Stimulated activated naive CD8-positive, alpha-beta T cell treated with anti-CD3 and anti-CD28 coated beads, Interleukin-15, amount 100 ng/mL, for 72 hours (primary cell): ENCODE results near the gene KCNQ1.

Experiments
- ATAC-seq: fragments of 150-1000 bp; cut with Tn5 transposase; 2 replicates; pipeline ENCODE4 v1.10.0; 2021; ENCODE audit warnings: mild to moderate bottlenecking, moderate library complexity
- DNase-seq, 2 donors: peaks; one replicate each; pipeline ENCODE4 v3.0.0; 2021 to 2022
- H3K27ac Mint-ChIP-seq, 2 donors: one replicate each; pipeline ENCODE4 v1.8.0; 2022; ENCODE audit warnings: mild to moderate bottlenecking in 2 of 2, mixed read lengths in 2 of 2, moderate library complexity in 2 of 2
- H3K27me3 Mint-ChIP-seq: one replicate; pipeline ENCODE4 v1.8.0; 2022; ENCODE audit warnings: mixed read lengths
- H3K4me1 Mint-ChIP-seq: one replicate; pipeline ENCODE4 v1.8.0; 2022; ENCODE audit warnings: mild to moderate bottlenecking, mixed read lengths
- H3K4me3 Mint-ChIP-seq, 2 donors: one replicate each; pipeline ENCODE4 v1.8.0; 2022; ENCODE audit warnings: mild to moderate bottlenecking in 2 of 2, mixed read lengths in 2 of 2, moderate library complexity in 1 of 2
- H3K9me3 Mint-ChIP-seq, 2 donors: one replicate each; pipeline ENCODE4 v1.8.0; 2022; ENCODE audit warnings: mixed read lengths in 2 of 2

Gene KCNQ1

GRCh38 chr11:2574553-2575535 is 130.0 kb downstream of the KCNQ1 start:
- H3K4me3 Mint-ChIP-seq, result no peak overlapping the region
- ATAC-seq (no peak), DNase-seq (no peak)
- H3K4me1 Mint-ChIP-seq, result no peaks in the 10 kb centered on the region
- H3K27ac Mint-ChIP-seq, result peak overlapping the region in 1 of 2 donors; percentile 15
- no peaks in the 10 kb centered on the region for H3K9me3 Mint-ChIP-seq
- H3K27me3 Mint-ChIP-seq, result no peaks in the 10 kb centered on the region

- H3K9me3 Mint-ChIP-seq, result no peaks in the 10 kb centered on the region
- no peaks in the 10 kb centered on the region for H3K27me3 Mint-ChIP-seq
These were observed 130.8 kb downstream of the KCNQ1 start for GRCh38 chr11:2575591-2576051.

GRCh38 chr11:2576111-2576510 is 131.3 kb downstream of the KCNQ1 start:
- ATAC-seq, result no peak
- Mint-ChIP-seq H3K4me3 (no peak overlapping the region), H3K27ac (no peak overlapping the region), H3K27me3 (no peaks in the 10 kb centered on the region), H3K9me3 (no peaks in the 10 kb centered on the region), H3K4me1 (no peaks in the 10 kb centered on the region)
- DNase-seq, result peak in 1 of 2 donors; percentile 5

More at GRCh38 chr11:2575591-2576051, 130.8 kb downstream of the KCNQ1 start:
- Mint-ChIP-seq H3K27ac (no peak overlapping the region), H3K4me3 (no peak overlapping the region), H3K4me1 (no peaks in the 10 kb centered on the region)
- DNase-seq (peak in 1 of 2 donors; percentile 7), ATAC-seq (no peak)

GRCh38 chr11:2576549-2576948 is 131.7 kb downstream of the KCNQ1 start:
- ATAC-seq (no peak), DNase-seq (peak in 1 of 2 donors; percentile 7)
- no peak overlapping the region for H3K4me3 Mint-ChIP-seq
- H3K9me3 Mint-ChIP-seq, result no peaks in the 10 kb centered on the region
- no peak overlapping the region for H3K27ac Mint-ChIP-seq
- no peaks in the 10 kb centered on the region for H3K27me3 Mint-ChIP-seq
- H3K4me1 Mint-ChIP-seq, result no peaks in the 10 kb centered on the region

GRCh38 chr11:2577031-2577990 is 132.5 kb downstream of the KCNQ1 start:
- H3K4me3 Mint-ChIP-seq, result no peak overlapping the region
- H3K27ac Mint-ChIP-seq, result peak overlapping the region in 1 of 2 donors; percentile 82
- DNase-seq, result peak in 1 of 2 donors; percentile 6
- H3K27me3 Mint-ChIP-seq, result no peaks in the 10 kb centered on the region
- H3K9me3 Mint-ChIP-seq, result no peaks in the 10 kb centered on the region
- peak; percentile 34 for ATAC-seq
- no peaks in the 10 kb centered on the region for H3K4me1 Mint-ChIP-seq

GRCh38 chr11:2577991-2578928 is 133.5 kb downstream of the KCNQ1 start:
- ATAC-seq, result no peak
- Mint-ChIP-seq H3K27ac (peak overlapping the region in 1 of 2 donors; percentile 82), H3K27me3 (no peaks in the 10 kb centered on the region), H3K4me3 (no peak overlapping the region), H3K9me3 (no peaks in the 10 kb centered on the region), H3K4me1 (no peaks in the 10 kb centered on the region)
- DNase-seq, result peak in 1 of 2 donors; percentile 6

- no peak overlapping the region for H3K4me3 Mint-ChIP-seq
- H3K9me3 Mint-ChIP-seq, result no peaks in the 10 kb centered on the region
- DNase-seq (peak in 1 of 2 donors; percentile 8), ATAC-seq (no peak)
- H3K4me1 Mint-ChIP-seq, result no peaks in the 10 kb centered on the region
- no peaks in the 10 kb centered on the region for H3K27me3 Mint-ChIP-seq
- no peak overlapping the region for H3K27ac Mint-ChIP-seq
These were observed 134.1 kb downstream of the KCNQ1 start for GRCh38 chr11:2578929-2579270.

- DNase-seq, result peak in 1 of 2 donors; percentile 7
- Mint-ChIP-seq H3K27me3 (no peaks in the 10 kb centered on the region), H3K9me3 (no peaks in the 10 kb centered on the region), H3K27ac (peak overlapping the region in 1 of 2 donors; percentile 55), H3K4me3 (no peak overlapping the region), H3K4me1 (no peaks in the 10 kb centered on the region)
- ATAC-seq, result no peak
These were observed 134.7 kb downstream of the KCNQ1 start for GRCh38 chr11:2579315-2580060.

GRCh38 chr11:2580061-2580421 is 135.2 kb downstream of the KCNQ1 start:
- Mint-ChIP-seq H3K9me3 (no peaks in the 10 kb centered on the region), H3K4me1 (no peaks in the 10 kb centered on the region)

GRCh38 chr11:2580571-2581001 is 135.8 kb downstream of the KCNQ1 start:
- Mint-ChIP-seq H3K9me3 (no peaks in the 10 kb centered on the region), H3K27me3 (no peaks in the 10 kb centered on the region), H3K4me1 (no peaks in the 10 kb centered on the region), H3K4me3 (no peak overlapping the region), H3K27ac (no peak overlapping the region)
- peak in 1 of 2 donors; percentile 6 for DNase-seq
- ATAC-seq, result no peak

More at GRCh38 chr11:2580061-2580421, 135.2 kb downstream of the KCNQ1 start:
- no peak overlapping the region for H3K4me3 Mint-ChIP-seq
- ATAC-seq (no peak), DNase-seq (no peak)
- no peaks in the 10 kb centered on the region for H3K27me3 Mint-ChIP-seq
- no peak overlapping the region for H3K27ac Mint-ChIP-seq

- Mint-ChIP-seq H3K4me3 (no peak overlapping the region), H3K9me3 (no peaks in the 10 kb centered on the region), H3K27me3 (no peaks in the 10 kb centered on the region), H3K27ac (no peak overlapping the region), H3K4me1 (no peaks in the 10 kb centered on the region)
- DNase-seq, result peak in 1 of 2 donors; percentile 7
- peak; percentile 8 for ATAC-seq
These were observed 136.5 kb downstream of the KCNQ1 start for GRCh38 chr11:2581151-2581930.

- ATAC-seq, result no peak
These were observed 137.1 kb downstream of the KCNQ1 start for GRCh38 chr11:2581931-2582350.

GRCh38 chr11:2582351-2582945 is 137.6 kb downstream of the KCNQ1 start:
- ATAC-seq (no peak), DNase-seq (peak in 1 of 2 donors; percentile 7)
- H3K4me3 Mint-ChIP-seq, result no peak overlapping the region
- no peaks in the 10 kb centered on the region for H3K4me1 Mint-ChIP-seq
- H3K27me3 Mint-ChIP-seq, result no peaks in the 10 kb centered on the region
- H3K27ac Mint-ChIP-seq, result no peak overlapping the region
- no peaks in the 10 kb centered on the region for H3K9me3 Mint-ChIP-seq

More at GRCh38 chr11:2581931-2582350, 137.1 kb downstream of the KCNQ1 start:
- Mint-ChIP-seq H3K27me3 (no peaks in the 10 kb centered on the region), H3K27ac (no peak overlapping the region), H3K9me3 (no peaks in the 10 kb centered on the region), H3K4me1 (no peaks in the 10 kb centered on the region), H3K4me3 (no peak overlapping the region)
- DNase-seq, result no peak
